ENCODE results near the gene SOWAHB.
"Not testable (repeated sequence)": the region's sequence is repeated elsewhere in the genome, so short reads cannot be mapped to it uniquely, and the experiment has no call there.

SOWAHB gene

DNA sequence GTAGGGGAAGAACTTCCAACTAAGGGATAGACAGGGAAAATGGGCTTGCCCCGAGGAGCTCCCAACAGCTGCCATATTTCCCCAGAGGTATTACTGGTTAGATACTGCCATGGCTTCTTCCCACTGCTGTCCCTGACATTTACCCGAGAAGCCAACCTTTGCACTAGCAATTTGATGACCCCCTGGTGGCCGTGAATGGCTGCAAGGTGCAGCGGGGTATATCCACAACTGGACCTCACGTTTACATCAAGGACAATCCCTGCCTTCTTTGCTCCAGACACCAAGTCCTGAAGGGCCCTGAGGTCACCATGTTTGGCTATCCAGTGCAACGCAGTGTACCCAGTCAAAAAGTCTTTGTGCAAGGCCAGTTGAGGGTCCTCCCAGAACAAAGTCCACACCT, 2.3 kb downstream of the SOWAHB start:
- DNase-seq, result peak; percentile 10

DNA sequence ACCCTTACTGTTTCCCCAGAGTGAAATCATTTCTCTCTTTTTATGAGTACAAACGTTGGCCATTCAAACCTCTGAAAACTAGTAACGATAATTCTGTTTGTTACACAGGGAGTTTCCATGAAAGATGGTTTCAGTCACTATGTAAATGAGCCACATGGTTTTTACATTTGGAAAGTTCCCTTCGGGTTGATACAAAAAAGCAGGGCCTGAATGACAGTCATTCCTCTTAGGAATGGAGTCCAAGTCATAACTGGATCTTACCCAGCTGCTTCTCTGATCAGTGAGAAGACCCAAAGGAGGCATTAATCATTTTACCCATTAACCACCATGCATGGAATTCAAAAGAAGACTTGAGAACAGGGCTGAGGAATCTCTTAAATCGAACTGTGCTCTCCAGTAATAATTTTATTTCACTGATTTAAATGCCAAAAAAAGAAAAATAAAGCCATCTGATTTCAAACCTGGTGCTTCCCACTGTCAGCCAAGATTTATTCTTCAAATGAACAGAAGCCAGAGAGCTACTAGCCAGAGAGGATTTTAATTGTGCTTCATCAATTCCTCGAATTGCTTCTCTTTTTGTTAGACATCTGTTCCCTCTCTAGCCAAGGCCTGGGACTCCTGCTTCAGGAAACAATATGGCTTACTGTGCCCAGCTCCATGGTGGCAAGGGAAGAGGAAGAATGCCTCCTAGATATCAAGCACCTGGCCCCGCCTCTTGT, 3.2 kb downstream of the SOWAHB start:
- no peak for DNase-seq

DNA sequence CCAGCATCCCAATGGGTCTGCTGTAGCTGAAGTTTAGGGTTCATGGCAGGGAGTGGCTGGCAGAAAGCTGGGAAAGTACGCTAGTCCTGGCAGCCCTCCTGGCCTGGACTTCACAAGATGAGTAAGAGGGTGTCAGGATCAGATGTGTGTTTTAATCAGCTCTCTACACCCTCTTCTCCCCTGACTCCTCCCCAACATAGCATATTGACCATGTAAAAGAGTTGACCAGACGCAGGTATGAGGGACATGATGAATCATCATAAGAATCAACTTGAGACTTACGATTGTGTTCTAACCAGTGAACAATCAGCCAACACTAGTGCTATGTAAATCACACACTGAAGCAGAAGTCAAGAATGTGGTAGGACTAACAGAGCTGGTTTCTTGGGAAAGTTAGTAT, 5.3 kb downstream of the SOWAHB start:
- DNase-seq, result peak; percentile 53

DNA sequence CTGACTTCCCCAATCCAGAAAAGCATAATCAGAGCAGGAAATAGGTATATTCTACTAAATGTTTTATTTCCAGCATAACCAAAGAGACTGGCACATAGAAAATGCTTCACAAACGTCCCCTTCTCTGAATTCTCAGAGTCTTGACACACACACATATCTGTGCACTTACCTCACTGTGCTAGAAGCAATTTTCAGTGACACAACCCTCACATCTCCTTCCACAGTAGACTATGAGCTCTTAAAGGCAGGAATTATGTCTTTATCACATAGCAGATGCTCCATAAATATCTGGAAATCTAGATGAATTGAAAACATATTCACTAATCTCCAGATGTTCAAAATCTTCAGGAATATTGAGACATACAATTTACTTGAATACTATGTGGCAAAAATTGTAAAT, 5.9 kb downstream of the SOWAHB start:
- DNase-seq, result no peak

DNA sequence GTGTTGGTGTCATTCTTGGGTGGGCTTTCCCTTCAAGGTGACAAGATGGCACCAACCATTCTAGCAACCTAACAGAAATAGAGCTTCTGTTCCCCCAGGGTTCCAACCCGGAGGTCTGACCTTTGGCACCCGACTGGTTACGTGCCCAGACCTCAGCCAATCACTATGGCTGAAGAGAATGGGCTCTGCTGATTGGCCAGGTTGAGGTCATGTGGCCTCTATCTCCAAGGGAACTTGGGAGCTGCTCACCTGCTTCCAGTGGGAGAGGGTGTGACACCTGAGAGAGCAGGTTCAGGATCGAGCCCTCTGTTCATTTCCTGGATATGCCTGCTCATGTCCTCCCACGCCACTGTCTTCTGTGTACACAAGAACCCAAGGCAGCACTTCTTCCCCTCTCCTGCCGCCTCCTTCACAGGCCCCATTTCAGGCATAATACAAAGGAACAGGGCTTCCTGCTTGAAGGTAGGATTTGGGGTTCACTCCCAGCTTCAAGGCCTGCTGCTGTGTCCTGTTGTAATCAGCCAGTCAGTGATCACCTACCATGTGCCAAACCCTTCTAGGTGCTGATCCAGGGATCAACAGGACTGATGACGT, 11.0 kb downstream of the SOWAHB start:
- no peak for DNase-seq

DNA sequence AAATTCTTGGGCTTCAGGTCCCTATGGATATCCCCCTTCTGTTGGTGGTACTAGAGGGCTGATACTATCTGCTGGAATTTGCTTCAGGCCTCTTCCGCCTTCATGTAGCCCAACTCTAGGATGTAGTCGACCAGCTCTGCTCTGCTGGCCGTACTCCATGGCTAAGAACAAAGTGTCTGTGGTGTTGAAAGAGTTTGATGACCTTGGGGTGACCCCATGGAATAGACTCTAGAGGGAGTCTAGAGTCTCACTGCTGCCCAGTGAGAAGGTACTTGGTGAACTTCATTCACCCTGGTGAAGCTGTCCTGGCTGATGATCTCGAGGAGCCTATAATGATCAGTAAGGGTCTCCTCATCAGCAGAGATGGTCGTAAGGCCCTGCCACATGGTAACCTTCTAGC, 11.7 kb downstream of the SOWAHB start:
- DNase-seq, result no peak

DNA sequence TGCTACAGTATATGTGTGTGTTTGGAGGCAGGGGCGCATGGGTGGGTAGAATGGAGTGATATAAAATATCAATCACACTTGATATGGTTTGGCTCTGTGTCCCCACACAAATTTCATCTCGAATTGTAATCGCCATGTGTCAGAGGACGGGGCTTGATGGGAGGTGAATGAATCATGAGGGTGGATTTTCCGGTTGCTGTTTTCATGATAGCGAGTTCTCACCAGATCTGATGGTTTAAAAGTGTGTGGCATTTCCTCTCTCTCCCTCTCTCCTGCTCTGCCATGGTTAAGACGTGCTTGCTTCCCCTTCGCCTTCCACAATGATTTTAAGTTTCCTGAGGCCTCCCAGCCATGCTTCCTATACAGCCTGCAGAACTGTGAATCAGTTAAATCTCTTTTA, 14.8 kb downstream of the SOWAHB start:
- peak; percentile 21 for DNase-seq

DNA sequence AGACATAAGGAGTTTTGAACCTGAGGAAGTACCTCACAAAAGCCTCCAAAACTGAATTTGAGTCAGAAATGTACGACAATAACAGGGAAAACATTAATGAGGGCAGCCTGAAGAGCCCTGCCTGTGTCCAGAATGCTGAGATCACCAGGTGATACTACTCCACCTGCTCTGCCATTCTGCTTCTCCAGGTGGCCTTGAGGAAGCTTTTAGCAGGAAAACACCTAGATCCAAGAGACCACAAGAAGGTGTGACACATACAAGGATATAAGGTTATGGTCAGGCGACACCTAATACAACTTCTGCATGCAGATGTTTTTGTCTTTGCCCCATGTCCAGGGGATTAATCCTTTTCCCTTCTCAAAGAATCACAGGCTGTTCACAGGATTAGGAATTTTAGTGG, 15.3 kb downstream of the SOWAHB start:
- DNase-seq, result peak; percentile 75

DNA sequence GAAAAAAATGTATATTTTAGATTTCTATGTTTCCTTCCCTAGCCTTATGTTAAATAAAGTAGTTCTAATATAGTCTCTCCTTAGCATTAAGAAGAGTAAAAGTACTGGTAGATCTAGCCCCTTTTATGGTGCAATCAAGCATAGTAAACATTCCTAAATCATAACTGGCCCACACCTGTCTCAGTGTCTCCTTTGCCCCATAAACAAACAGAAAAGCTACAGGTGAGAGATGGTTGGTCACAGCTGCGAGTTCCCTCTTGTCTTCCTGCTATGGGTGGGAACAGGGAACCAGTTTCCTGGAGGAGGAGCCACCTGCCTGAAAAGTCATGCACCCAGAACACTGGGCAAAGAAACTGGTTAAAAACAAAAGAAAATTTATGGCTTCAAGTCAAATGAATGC, 16.6 kb downstream of the SOWAHB start:
- DNase-seq, result peak; percentile 88

DNA sequence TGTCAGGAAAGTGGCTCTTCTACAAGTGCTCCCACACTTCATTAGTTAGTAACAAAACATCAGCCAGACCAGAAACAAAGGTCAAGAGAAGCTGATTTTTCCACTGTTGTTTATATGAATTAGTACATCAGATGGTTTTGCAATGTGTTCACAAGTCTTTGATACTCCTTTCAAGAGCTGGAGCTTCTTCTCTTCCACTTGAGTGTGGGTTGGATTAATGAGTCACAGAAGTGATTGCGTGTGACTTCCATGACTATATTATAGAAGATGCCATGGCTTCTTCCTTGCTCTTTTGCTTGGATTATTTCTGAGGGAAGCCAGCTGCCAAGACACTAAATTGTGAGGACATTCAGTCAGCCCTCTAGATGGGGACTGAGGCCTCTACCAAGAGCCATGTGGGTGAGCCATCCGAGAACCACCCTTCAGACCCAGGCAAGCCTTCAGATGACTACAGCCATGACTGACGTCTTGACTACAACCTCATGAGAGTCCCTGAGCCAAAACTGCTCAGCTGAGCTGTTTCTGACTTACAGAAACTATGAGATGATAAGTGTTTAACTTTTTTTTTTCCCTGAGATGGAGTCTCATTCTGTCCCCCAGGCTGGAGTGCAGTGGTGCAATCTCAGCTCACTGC, 18.1 kb downstream of the SOWAHB start:
- DNase-seq, result peak; percentile 7

DNA sequence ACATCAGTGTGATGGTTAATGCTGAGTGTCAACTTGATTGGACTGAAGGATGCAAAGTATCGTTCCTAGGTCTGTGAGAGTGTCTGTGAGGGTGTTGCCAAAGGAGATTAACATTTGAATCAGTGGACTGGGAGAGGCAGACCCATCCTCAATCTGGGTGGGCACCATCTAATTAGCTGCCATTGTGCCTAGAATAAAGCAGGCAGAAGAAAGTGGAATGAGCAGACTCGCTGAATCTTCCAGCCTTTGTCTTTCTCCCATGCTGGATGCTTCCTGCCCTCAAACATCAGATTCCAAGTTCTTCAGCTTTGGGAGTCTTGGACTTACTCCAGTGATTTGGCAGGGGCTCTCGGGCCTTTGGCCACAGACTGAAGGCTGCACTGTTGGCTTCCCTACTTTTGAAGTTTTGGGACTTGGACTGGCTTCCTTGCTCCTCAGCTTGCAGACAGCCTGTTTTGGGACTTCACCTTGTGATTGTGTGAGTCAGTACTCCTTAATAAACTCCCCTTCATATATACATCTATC, 19.2 kb downstream of the SOWAHB start:
- not testable (repeated sequence) for DNase-seq

DNA sequence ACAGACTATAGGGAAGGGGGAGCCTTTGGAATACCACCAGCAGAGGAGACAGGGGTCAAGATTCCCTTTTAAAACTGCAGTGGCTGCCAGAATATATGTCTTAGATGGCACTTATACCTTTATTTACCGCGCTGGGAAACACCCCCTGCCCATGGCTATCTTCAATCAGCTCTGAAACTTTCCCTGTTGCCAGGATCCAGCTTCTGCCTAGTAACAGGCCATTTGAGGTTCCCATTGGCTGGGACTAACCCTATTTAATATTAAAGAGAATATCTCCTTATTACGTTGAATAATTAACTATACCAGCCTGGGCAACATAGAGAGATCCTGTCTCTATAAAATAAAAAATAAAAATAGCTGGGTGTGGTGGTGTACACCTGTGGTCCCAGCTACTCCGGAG, 23.8 kb downstream of the SOWAHB start:
- peak; percentile 9 for DNase-seq

DNA sequence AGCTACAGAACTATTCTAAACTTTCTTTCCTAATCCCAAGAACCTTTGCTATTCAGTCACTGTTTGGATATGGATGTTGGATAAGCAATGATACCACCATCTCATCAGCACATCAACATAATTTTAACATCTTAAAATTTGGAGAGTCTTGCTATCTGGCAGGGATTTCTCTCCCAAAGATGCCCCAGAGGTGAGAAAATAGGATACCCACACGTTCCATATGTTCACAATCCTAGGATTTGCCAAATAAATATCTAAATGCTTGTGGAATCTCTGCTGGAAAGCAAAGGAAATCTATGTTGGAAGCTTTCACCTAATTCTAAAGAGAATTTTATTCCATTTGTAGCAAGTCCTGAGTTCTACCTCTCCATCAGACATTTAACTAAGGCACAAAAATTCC, 24.4 kb downstream of the SOWAHB start:
- no peak for DNase-seq

DNA sequence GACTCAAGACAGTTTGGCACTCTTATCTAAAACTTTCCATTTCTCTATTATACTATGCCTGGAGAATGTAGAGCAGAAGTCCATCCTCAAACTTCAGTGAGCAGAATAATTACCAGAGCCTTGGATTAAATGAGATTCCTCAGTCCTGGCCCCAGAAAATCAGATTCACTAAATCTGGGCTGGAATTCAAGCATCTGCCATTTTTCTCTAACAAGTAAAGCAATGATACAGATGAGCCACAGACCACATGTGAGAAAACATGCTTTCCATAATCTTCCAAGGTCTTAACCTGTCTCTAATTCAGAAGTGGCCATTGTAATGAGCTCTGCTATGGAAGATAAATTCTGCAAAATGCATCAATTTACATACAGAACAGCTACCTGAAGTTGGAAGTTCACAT, 25.4 kb downstream of the SOWAHB start:
- no peak for DNase-seq

DNA sequence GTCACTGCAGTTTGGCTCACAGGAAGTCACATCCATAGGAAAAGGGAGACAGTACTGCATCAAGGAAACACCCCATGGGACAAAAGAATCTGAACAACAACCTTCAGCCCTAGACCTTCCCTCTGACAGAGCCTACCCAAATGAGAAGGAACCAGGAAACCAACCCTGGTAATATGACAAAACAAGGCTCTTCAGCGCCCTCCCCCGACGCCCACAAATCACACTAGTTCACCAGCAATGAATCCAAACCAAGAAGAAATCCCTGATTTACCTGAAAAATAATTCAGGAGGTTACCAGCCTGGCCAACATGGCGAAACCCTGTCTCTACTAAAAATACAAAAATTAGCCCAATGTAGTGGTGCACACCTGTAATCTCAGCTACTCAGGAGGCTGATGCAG, 29.2 kb downstream of the SOWAHB start:
- peak; percentile 81 for DNase-seq

DNA sequence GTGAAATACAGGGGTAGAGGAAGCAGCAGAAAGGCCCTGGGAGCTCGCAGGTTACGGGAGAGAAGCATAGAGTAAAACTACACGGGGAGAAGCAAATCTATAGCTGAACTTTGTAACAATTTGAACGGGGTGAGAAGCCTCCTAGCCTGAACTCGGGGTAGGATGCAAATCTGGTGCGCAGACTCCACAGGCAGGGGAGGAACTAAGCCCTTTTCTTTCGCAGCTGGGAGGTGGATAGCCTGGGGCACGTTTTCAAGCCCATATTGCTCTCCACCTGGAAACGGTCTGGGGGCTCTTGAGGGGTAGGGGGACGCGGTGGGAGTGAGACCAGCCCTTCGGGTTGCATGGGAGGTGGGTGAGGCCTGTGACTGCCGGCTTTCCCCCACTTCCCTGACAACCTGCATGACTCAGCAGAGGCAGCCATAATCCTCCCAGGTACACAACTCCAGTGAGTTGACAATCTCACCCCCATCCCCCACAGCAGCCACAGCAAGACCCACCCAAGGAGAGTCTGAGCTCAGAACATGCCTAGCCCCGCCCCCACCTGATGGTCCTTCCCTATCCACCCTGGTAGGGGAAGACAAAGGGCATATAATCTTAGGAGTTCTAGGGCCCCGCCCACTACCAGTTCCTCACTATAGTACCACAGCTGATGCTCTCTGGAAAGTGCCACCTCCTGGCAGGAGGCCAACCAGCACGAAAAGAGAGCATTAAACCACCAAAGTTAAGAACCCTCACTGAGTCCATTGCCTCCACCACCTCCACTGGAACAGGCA, 29.9 kb downstream of the SOWAHB start:
- peak; percentile 87 for DNase-seq

DNA sequence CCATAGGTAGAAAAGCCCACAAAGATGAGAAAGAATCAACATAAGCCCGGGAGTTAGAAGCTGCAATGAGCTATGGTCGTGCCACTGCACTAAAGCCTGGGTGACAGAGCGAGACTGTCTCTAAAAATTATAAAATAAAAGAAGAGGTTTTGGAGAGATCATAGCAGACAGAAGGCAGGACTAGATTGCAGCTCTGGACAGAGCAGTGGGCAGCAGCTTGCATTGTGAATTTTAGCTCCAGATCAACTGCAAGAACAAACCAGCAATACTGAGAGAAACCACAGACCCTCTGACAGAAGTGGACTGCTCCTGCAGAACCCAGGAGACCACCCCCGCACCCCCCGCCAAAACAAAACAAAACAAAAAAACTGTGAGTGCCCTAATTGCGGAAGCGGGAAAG, 30.6 kb downstream of the SOWAHB start:
- DNase-seq, result peak; percentile 20

DNA sequence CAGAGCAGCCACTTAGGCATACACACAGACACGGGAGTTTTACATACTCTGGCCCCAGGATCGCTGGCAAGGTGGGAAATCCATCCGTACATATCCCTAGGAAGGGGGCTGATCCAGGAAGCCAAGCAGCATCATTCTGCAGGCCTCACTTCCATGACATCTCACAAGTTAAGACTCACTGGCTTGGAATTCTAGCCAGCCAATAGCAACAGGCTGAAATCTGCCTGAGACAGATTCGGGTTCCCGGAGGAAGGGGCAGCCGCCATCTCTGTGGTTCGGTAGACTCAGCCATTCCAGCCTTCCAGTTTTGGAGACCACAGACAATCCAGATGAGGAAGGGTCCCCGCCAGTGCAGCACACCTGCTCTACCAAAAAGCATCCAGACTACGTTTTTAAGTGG, 31.3 kb downstream of the SOWAHB start:
- DNase-seq, result no peak

DNA sequence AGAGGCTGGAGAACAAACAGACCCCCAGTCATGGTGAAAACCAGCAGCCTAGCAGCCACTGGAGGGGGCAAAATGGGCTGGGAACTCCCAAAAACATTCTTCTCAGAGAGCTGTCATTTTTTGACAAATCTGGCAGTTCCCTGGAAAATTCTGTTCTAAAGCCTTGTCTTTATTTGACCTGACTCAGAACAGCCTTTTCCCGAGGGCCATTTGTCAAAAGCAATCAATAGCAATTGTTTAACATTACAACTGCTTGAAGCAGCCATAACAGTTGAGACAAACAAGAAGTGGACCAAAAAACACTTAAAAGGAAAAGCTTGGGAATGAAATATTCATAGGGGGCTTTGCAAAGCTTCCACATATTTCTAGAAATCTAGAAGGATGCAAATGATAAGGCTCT, 39.6 kb downstream of the SOWAHB start:
- no peak for DNase-seq

DNA sequence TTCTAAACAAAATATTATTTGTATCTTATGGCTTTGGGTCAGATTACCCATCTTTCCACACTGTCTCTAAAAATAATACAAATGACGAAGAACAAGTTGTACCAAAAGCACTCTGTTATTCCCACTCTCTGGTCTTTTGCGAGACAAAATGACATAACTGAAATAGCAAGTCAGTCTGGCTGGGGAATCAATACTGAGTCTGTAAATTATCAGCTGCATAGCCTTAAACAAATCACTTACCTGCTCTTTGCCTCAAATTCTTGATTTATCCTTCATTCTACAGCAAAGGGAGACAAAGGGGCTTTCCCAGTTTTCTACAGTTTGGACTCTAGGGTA, 40.9 kb downstream of the SOWAHB start:
- DNase-seq, result no peak

DNA sequence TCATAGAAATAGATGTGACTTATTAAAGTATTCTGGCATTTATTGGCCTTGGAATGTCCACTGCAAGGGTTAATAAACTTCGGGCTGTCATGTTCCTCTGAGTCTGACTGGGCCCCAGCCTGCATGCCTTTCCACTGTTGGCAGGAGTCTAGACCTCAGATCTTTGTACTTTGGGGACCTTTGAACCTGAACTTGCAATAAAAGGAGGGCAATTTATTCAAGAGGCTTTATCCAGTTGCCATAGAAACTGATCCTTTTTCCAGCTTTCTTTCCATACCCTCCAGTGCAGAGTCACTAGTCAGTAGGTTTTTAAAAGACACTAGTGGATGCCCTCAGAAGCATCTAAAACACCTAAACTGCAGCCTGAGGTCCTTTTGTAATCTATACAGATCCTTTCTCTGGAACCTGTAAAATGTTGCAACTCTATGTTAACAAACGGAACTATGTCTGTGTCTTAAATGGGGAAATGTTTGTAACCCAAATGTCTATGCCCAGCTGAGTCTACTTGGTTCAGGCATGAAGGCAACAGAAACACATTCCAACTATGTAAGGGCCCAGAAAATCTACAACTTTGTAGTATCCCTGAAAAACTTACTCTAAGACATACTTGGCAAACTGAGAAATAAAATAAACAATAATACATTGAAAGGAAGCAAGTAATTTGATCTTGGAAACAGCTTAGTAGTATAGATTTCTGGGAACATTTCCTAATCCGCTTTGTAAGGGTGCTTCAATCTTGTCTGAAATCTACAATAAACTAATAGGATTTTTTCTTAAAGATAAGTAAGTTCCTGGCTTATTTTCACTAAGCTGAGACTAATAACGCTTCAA, 41.5 kb downstream of the SOWAHB start:
- DNase-seq, result peak; percentile 68

DNA sequence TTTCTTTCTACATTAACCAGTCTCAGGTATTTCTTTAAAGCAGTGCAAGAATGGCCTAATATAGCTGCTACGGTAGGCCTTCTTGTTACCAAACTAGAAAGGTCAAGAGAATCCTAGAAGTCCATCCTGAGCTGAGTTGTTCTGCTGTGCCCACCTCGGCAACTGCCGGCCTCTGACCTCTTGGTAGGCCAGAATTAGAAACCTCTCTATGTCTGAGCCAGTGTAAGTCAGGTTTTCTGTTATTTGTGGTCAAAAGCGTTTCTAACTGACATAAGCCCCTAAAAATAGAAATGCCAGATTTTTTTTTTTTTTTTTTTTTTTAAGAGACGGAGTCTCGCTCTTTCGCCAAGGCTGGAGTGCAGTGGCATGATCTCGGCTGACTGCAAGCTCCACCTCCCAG, 43.1 kb downstream of the SOWAHB start:
- DNase-seq, result no peak

DNA sequence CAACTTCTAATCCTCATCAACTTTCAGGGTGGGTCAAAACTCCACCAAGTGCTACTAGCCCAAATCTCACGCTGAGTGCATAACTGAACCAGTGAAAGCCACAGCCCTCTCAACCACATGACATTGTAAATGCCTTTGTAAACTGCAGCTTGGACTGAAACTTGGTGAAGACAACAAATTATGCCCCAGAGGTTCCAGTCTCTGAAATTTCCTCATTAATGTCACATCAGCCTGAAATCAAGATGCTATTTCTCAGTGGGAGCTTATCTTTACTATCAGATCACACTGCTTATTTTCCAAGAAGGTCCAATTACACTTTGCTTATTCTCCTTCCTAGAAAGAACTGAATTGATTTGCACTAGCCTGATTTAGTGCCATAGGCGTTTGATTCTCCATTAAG, 46.6 kb downstream of the SOWAHB start:
- DNase-seq, result no peak

All from DMS53 (cell line).